HepG2 (cell line): ENCODE measurements around the gene LBR. TPM values are rescaled to one million over a fixed set of nuclear protein-coding genes. Genes with fewer than 3 reads are reported as not detected.
A peak's percentile ranks its signal among the peaks of the same experiment; 100 is the strongest.

Experiments used
- FOXO1 ChIP-seq: sonication (generic); formaldehyde crosslinking; IDR thresholded peaks from 2 replicates; pipeline ENCODE4 v1.4.0; 2020; ENCODE audit warnings: missing genetic modification reagents
- GTF3A ChIP-seq: sonication (generic); formaldehyde crosslinking; conservative IDR thresholded peaks from 2 replicates; pipeline ENCODE4 v1.4.0; 2020; ENCODE audit warnings: mild to moderate bottlenecking, missing genetic modification reagents
- IKZF5 ChIP-seq: IDR thresholded peaks from 2 replicates; pipeline ENCODE4 v1.6.1; 2018; ENCODE audit warnings: missing genetic modification reagents, mild to moderate bottlenecking, missing compliant biosample characterization
- MEIS1 ChIP-seq: sonication (generic); formaldehyde crosslinking; IDR thresholded peaks from 2 replicates; pipeline ENCODE4 v1.9.0; 2021; ENCODE audit warnings: mild to moderate bottlenecking, missing genetic modification reagents, moderate library complexity, borderline replicate concordance
- MIER3 ChIP-seq: IDR thresholded peaks from 2 replicates; pipeline ENCODE4 v1.6.1; 2016; ENCODE audit warnings: missing compliant biosample characterization, borderline replicate concordance
- PATZ1 ChIP-seq: sonication (generic); formaldehyde crosslinking; IDR thresholded peaks from 2 replicates; pipeline ENCODE4 v1.4.0; 2020; ENCODE audit warnings: missing genetic modification reagents
- RAD21 ChIP-seq: fragments of 450-650 bp; formaldehyde crosslinking; IDR thresholded peaks from 2 replicates; pipeline ENCODE4 v1.5.0; 2020; ENCODE audit warnings: mild to moderate bottlenecking
- ZGPAT ChIP-seq: IDR thresholded peaks from 2 replicates; pipeline ENCODE4 v1.6.1; 2016; ENCODE audit warnings: mild to moderate bottlenecking
- ZNF614 ChIP-seq: IDR thresholded peaks from 2 replicates; pipeline ENCODE4 v1.6.1; 2018; ENCODE audit warnings: missing biosample characterization, missing genetic modification reagents, inconsistent platforms, borderline replicate concordance
- polyA plus RNA-seq, 8 experiments: library from polyadenylated mRNA; depleted of rRNA in 3 of 8; stranded (reverse) in 7 of 8; unstranded in 1 of 8; fragments of >200 nt; fragmentation: Illumina TruSeq in 4 of 8; extraction: Trizol in 4 of 8; gene quantifications; 2 replicates each; pipeline versions ENCODE4 v1.2.1 to v1.2.3, GENCODE V29; 2011 to 2016; ENCODE audit warnings: low read depth in 4 of 8, missing spikeins in 1 of 8, mixed read lengths in 1 of 8; ENCODE audit not compliant: insufficient read depth in 1 of 8
- total RNA-seq, 5 experiments: library from RNA; depleted of rRNA; stranded (reverse); fragments of >200 nt; fragmentation: Illumina TruSeq; extraction: Trizol; gene quantifications; 2 replicates each; pipeline ENCODE4 v1.2.3, GENCODE V29; 2016; ENCODE audit warnings: low read depth in 1 of 5

Gene LBR
- total and polyA plus RNA-seq, 2 of the 13 experiments (the other 11 are each of a cell fraction or from before 2014, with no cell fraction given) = 38.9 to 76.7 TPM

GRCh38 chr1:225450491-225451191, 22.8 kb upstream of the LBR start (continued):
- TF ChIP-seq PATZ1 (CRISPR knock-in tag) = no peak; the same call in 1 of the 2 replicates
- no peak for TF ChIP-seq GTF3A (CRISPR knock-in tag)
- peak; percentile 81; the same call in 1 of the 2 replicates for TF ChIP-seq ZNF614 (CRISPR knock-in tag)
- TF ChIP-seq IKZF5 (CRISPR knock-in tag) = peak; percentile 77
- peak; percentile 71; the same call in 1 of the 2 replicates for TF ChIP-seq MEIS1 (CRISPR knock-in tag)
- TF ChIP-seq ZGPAT (CRISPR knock-in tag) = peak; percentile 75
- peak; percentile 35; the same call in 1 of the 2 replicates for TF ChIP-seq MIER3 (CRISPR knock-in tag)
- TF ChIP-seq RAD21 (CRISPR knock-in tag) = no peak
- peak; percentile 36; the same call in 1 of the 2 replicates for TF ChIP-seq FOXO1 (CRISPR knock-in tag)
